ENCODE measurements around the gene VWA3A.

GRCh38 chr16:22054847-22055590 lies 37.3 kb upstream of the VWA3A start:
- no peak for TF ChIP-seq CTCF (IDR thresholded peaks at IDR 0.05; ENCODE audit: low read length)
- no peak for TF ChIP-seq EZH2phosphoT487 (IDR thresholded peaks at IDR 0.05; ENCODE audit: low read length)

Data from MM.1S (cell line).